NCI-H1417 treated with DMSO at 0.1 percent for 48 hours (cell line): Measurements from ENCODE around the gene ACAP2.
A peak's percentile ranks its signal among the peaks of the same experiment; 100 is the strongest.
"Not testable (repeated sequence)": the region's sequence is repeated elsewhere in the genome, so short reads cannot be mapped to it uniquely, and the experiment has no call there.

Experiments
- DNase-seq: peaks from one replicate; lab custom pipeline; 2025; lab: John Stamatoyannopoulos, UW

Gene ACAP2, protein sequence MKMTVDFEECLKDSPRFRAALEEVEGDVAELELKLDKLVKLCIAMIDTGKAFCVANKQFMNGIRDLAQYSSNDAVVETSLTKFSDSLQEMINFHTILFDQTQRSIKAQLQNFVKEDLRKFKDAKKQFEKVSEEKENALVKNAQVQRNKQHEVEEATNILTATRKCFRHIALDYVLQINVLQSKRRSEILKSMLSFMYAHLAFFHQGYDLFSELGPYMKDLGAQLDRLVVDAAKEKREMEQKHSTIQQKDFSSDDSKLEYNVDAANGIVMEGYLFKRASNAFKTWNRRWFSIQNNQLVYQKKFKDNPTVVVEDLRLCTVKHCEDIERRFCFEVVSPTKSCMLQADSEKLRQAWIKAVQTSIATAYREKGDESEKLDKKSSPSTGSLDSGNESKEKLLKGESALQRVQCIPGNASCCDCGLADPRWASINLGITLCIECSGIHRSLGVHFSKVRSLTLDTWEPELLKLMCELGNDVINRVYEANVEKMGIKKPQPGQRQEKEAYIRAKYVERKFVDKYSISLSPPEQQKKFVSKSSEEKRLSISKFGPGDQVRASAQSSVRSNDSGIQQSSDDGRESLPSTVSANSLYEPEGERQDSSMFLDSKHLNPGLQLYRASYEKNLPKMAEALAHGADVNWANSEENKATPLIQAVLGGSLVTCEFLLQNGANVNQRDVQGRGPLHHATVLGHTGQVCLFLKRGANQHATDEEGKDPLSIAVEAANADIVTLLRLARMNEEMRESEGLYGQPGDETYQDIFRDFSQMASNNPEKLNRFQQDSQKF

DNA sequence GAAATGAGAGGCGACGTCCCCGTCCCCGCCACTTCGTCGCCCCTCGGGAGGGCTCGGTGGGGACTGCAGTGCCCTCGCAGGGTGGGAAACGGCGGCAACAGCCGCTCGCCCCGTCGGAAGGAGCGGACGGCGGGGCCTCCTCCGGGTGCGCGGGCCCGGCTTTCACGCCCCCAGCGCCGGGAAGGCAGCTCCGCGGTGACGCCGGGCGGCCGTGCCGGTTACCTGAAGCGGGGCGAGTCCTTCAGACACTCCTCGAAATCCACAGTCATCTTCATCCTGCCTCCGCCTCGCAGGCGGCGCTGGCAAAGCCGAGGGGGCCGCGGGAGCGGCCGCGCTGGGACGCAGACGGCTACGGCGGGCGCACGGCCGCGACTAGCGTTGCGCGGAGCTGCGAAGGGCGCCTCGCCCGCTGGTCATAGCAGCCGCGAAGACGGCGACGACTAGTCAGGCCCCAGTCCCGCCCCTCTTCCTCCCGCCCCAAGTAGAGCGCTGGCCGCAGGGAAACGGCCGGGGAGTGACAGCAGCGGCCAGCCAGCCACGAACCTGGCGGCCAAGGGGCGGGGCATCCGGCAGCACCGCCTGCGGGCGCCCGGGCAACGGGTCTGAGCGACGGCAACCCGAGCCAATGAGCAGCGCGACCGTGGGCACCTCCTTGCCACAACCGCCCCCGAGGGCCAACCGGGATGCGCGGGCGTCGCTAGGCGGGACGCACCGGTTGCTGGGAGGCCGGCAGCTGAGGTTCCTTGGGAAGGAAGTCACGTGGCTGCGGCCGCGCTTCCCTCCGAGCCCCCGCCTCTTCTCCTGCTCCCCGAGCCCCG, at the start of gene ACAP2:
Gene ACAP2, minus strand, starts transcription at position 448 of the 818 bp plus-strand sequence. Its CDS starts 173 bp downstream, at position 275.
- DNase-seq, result peak; percentile 99

DNA sequence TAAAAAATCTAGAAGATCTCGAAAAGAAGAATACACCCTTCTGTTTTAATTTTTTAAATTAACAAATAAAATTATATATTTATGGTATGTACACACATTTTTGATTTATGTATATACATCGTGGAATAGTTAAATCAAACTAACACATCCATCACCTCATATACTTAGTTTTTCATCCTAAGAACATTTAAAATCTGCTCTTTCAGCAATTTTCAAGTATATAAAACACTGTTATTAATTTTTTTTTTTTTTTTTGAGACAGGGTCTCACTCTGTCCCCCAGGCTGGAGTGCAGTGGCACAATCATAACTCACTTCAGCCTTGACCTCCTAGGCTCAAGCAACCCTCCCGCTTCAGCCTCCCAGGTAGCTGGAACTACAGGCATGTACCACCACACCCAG, 32.8 kb upstream of the ACAP2 start:
- DNase-seq, result no peak

DNA sequence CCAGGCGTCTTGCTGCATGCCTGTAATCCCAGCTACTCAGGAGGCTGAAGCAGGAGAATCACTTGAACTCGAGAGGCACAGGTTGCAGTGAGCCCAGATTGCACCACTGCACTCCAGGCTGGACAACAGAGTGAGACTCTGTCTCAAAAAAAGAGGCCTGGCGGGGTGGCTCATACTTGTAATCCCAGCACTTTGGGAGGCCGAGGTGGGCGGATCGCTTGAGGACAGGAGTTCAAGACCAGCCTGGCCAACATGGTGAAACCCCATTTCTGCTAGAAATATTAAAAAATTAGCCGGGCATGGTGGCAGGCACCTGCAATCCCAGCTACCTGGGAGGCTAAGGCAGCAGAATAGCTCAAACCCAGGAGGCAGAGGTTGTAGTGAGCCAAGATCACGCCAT, 32.3 kb upstream of the ACAP2 start:
- not testable (repeated sequence) for DNase-seq

DNA sequence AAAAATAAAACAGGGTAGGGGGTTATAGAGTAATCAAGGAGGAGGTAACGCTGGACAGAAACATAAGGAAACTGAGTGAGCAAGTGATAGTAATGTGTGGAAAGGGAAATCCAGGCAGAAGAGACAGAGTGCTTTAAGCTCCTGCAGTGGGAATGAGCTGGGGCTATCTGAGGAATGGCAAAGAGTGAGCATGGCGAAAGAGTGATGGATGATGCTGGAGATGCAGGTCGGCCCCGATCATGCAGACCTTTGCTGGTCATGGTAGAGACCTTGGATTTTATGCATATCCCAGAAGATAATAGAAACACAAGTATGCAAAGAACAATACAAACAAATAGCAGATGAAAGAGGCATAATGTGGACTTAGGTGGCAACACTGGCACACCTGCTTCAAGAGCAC, 26.0 kb upstream of the ACAP2 start:
- DNase-seq, result no peak

DNA sequence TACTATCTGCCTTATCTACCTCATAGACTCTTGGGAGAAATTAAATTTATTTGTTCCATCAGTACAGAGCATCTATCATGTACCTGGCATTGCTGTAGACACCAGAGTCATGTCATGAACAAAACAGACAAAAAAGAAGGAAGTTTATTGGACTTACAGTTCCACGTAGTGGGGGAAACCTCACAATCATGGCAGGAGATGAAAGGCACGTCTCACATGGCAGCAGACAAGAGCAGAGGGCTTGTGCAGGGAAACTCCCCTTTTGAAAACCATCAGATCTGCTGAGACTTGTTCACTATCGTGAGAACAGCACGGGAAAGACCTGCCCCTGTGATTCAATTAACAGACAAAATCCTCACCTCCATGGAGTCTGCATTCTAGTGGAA, 25.6 kb upstream of the ACAP2 start:
- no peak for DNase-seq

DNA sequence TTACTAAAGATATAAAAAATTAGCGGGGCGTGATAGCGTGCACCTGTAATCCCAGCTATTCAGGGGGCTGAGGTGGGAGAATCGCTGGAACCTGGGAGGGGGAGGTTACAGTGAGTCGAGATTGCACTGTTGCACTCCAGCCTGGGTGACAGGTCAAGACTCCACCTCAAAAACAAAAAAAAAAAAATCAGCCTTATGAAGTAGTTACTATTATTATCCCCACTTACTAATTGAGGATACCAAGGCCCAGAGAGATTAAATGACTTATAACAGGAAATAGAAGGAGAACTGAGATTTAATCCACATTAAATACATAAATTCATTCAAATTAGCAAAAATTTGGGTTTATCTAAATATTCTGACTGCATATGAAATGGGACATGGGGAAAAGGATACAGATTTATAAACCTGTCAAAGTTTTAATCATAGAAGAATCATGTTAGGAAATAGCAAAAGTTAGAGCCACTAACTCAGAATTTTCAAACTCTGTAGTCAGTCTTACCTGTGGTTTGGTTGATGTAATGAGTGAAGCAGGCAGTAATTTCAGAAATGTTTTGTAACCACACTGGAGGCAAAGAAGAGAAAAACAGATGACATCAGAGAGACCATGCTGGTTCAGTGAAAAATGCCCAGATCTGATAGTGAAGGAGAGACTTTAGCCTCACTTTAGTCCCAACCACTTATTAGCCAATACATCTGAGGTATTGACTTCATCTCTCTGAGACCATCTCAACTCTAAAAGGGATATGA, 25.0 kb upstream of the ACAP2 start:
- no peak for DNase-seq

DNA sequence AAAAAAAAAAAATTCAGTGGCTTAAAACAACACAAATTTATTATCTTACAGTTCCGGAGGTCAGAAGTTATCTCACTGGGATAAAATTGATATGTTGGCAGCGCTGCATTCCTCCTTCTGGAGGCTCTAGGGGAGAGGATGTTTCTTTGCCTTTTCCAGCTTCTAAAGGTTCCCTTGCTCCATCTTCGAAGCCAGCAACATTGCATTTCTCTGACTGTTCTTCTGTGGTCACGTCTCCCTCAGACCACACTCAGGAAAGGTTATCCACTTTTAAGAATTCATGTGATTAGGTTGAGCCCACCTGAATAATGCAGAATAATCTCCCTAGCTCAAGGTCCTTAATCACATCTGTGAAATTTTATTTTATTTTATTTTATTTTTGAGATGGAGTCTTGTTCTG, 23.4 kb upstream of the ACAP2 start:
- no peak for DNase-seq

DNA sequence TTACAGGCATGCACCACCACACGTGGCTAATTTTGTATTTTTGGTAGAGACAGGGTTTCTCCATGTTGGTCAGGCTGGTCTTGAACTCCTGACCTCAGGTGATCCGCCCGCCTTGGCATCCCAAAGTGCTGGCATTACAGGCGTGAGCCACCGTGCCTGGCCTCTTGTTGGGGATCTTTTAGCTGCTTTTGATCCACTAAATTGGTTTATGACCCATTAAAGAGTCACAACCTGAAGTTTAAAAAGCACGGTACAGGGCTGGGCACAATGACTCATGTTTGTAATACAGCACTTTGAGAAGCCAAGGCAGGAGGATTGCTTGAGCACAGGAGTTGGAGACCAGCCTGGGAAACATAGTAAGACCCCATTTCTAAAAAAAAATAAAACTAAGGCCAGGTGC, 20.1 kb upstream of the ACAP2 start:
- DNase-seq, result not testable (repeated sequence)

DNA sequence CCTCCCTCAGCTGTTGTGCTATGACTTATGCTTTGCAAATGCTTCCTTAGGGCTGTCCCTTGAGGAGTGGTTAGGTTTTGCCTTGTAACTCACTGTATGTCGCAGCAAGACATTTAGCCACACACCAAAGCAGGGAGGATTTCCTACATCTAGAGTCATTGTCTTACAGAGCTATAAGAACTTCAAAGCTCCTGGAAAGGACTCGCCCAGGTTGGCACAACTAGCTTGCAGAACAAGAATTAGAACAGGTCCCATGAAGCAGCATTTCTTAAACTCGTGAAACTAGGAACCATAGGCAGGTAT, 19.4 kb upstream of the ACAP2 start:
- DNase-seq, result no peak

DNA sequence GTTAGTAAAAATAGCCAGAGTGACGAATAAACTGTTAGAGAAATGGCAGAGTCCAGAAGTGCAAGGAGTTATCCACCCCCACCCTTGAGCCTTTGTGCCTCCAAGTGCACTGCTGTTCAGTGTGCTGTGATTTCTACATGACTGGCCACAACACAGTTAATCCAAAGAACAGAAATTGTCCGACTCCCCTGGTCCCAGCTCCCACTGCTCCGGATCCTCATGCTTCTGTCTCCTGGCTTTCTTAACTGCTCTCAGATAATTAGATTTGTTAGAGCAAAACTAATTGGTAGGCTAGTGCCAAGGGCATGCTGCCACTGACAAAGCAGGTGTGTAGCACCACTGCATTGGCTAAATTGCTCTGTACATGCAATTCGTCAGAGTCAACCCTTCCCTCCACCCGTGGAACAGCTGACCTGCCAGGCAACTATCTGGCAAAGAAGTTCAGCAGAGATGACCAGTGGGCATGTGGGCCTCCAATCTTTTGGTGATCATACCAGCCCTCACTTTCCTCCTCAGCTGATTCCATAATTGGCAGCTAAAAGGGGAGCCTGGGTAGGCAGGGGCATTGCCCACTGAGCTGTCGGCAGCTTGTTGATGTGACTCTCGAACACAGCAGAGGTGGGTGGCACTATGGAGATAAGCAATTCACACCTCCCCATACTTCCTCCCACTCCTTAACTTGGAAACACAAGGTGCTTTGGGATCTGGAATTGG, 18.9 kb upstream of the ACAP2 start:
- DNase-seq, result no peak

DNA sequence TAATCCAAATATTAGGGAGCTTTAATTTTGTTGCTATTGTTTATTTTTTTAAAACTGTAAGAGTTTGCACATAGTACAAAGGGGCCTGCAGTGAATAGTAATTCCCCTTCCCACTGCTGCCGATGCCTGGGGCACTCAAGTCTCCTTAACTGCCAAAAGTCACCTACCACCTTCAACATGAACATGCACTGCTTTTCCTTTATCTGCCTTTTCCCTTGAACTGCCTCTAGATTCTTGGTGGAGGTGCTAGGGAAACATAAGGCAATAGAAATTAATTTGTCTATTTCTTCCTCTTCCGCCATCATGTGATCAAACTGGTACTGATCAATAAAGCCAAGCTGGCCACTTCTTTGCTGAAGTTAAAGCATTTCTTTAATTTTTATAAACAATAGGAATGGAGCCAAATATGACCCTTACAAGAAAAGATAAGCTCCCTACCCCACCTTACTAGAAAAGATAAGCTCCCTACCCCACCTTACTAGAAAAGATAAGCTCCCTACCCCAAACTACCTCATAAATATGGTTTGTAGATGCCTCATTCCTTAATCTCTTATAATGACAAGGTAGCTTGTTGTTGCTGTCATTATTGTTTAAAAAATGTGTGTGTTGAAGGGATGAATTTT, 17.4 kb upstream of the ACAP2 start:
- DNase-seq, result no peak

DNA sequence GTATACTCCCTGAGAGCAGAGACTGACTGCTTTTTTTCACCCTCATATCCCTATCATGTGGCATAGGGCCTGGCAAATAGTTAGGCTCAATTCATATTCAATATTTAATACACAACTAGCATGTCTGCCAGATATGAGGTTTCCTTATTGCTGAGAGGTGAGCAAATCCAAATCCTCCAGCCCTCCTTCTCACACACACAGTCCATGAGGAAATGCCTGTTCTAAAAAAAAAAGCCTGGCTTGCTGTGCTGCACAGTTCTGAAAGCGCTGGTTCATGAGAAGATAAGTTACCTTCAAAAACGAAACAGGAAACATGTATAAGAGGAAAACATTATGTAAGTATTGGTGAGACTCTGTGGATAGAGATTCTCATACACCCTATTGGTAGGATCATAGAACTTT, 15.5 kb upstream of the ACAP2 start:
- no peak for DNase-seq

DNA sequence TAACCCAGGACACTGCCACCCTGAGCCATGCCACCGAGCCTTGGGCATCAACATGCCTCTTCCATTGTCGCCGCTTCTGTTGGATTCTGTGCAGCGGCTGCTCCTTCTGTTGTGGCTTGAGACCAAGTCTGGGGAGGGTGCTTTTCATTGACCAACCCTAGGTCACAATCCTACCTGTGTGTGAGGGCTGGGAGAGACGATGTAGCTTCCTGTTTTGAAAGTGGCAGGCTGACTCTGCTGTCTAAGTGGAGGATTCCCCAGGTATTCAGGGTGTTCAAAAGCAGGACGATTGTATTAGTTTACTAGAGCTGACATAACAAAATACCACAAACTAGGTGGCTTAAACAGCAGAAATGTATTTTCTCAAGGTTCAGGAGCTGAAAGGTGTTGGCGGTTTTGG, 13.0 kb upstream of the ACAP2 start:
- DNase-seq, result no peak

DNA sequence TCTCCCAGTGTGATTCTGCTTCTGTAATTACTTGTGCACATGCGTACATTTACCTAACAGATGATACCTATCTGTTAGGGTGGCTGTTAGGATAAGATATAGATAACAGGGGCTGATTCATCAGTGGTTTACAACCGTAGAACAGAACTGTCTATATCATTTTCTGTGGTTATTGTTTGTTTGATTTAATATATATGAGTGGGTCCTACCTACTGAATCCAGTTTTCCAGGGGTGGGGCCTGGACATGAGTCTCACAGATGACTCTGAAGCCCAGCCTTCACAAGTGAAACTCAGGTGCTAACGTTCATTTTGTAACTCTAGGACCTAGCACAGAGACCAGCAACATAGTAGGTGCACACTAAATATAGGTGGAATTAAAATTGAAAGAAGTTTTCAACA, 10.4 kb upstream of the ACAP2 start:
- no peak for DNase-seq

DNA sequence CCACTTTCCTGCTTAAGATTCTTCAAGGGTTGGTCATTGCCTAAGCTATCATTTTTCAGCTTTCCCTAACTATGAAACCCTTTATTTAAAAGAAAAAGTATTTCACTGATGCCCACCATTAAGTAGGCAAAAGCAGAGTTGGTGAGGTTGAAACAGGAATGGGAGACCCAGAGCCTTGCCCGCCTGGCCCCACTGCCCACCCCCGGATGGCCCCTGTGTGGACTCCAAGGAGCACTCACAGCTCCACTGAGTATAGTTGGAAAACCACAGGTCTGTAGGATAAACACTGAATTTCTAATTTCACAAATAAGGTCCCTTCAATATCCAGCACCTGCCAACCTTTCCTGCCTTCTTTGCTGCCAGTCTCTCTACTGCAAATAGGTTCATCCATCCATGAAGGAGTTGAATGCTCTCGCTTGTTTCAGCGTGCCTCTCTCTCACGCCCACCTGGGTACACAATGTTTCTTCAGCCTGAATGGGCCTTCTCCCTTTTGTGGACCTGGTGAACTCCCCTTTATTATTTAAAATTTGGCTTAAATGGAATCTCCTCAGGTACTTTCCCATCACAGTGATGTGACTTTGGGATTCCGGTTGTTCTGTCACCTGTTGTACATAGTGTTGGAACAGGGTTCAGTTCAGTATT, 8.7 kb upstream of the ACAP2 start:
- peak; percentile 58 for DNase-seq

DNA sequence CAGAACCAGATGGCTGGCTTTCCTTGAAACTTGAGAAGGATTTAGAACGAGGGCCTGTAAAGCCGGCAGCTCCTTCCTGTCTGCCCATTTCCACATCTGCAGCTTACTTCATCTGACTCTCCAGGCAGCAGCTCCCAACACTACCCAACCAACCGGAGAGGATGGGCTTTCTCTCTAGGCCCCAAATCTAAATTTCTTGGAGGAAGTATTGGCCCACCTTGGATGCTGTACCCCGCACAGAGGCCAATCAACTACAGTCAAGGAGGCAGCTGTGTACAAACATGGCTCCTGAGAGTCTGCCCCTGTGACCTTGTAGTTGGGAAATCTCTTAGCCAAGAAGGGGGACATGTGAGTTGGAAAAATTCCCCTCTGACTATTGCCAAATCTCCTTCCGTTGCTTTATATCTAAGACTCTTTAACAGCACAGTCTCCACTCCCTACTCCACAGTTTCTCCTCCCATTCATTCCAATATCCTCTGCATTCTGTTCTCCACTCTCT, 8.0 kb upstream of the ACAP2 start:
- no peak for DNase-seq

DNA sequence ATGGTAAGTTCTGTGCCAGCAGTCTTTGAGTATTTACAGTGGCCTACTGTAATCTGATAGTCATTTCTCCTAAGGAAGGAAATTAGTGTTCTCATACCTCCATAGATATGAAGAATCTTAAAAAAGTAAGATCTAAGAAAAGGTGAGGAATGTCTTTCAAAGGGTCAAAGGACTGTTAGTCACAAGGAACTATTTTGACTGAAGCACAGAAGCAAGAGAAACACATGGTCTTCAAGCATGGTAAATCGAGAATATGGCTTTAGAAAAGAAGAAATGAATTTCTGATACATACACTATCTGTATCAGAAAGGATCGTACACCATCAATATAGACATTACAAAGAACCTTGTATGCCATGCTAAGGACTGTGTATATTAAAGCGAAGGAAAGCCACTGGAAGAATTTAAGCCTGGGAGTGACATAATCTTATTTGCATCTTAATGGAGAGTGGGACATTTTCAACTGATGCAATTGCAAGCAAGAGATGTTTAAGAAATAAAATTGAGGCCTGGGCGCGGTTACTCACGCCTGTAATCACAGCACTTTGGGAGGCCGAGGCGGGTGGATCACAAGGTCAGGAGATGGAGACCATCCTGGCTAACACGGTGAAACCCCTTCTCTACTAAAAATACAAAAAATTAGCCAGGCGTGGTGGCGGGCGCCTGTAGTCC, 5.5 kb upstream of the ACAP2 start:
- no peak for DNase-seq

DNA sequence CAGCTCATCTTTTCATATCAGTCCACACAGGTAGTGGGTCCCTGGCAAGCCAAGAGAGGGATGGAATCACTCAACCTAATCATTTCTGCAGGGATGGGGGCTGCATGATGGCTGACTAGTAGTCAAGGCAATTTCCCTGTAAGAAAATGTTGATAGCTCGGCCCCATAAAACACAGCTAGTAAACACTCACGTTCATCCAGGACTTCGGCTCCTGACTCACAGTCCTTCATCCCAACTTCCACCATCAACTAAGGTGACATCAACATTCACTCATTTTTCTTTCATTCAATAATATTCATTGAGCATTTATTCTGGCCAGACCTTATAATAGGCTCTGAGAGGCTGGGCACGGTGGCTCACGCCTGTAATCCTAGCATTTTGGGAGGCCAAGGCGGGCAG, 4.4 kb upstream of the ACAP2 start:
- no peak for DNase-seq

DNA sequence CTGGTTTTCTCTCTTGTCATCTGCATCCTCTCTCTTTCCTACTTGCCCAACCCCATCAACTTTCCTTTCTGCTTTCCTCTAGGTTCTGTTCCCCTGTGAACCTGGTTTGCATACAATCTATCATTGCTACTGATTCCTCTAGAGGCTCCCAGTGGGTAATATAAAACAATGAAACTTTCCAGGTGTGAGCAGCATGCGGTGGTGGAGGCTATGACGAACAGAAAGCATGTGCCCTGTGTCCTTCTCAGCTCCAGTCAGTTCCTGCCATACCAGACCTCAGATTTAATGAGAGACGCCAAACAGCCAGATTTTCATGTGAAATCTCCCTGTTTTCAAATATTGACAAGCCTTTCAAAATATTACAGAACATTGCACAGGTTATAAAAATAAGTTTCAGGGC, 3.5 kb upstream of the ACAP2 start:
- no peak for DNase-seq

DNA sequence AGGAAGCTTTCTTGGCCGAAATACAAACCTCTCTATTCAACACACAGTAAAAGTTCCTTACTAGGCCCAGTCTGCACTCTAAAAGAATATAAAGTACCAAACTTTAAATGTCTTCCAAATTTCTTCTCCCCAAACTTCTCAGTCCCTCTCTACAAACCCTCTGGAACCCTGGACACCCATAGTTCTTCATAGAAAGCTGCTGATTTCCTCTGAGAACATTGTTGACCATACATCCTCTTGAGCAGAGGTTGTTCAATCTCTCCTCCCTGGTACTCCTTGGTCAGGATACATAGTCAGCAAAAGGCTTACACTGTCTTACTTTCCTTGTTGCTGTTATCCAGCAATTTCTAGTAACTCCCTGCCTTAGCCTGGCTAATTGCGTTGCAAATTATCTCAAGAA, 3.1 kb upstream of the ACAP2 start:
- DNase-seq, result no peak
